Body of pancreas (tissue), 4 donors: ENCODE measurements around the gene PLEKHM2. TPM values are rescaled to one million over a fixed set of nuclear protein-coding genes. Genes with fewer than 3 reads are reported as not detected.

Source experiments
- ATAC-seq: fragments of 150-250 bp; one replicate; pipeline ENCODE4 v1.9.1; 2016
- DNase-seq, 4 donors: peaks; one replicate each; pipeline ENCODE4 v3.0.0-alpha.2; 2019
- H3K27ac ChIP-seq, 4 donors: fragments of 200-600 bp; sonication (generic); 1 replicate in 3 of 4; 2 replicates in 1 of 4; pipeline versions ENCODE4 v1.5.1 to v1.6.1; 2016 to 2019; ENCODE audit warnings: mild to moderate bottlenecking in 1 of 4, mixed read lengths in 1 of 4, moderate library complexity in 1 of 4
- H3K27me3 ChIP-seq, 2 donors: fragments of 200-600 bp; sonication (generic); one replicate each; pipeline ENCODE4 v1.6.0; 2016; ENCODE audit warnings: mild to moderate bottlenecking in 1 of 2
- H3K36me3 ChIP-seq, 2 donors: fragments of 200-600 bp; sonication (generic); replicated peaks in 1 of 2; 2 replicates each; pipeline ENCODE4 v1.5.1; 2016; ENCODE audit warnings: low read depth in 2 of 2; ENCODE audit not compliant: insufficient read depth in 1 of 2
- H3K4me1 ChIP-seq: fragments of 200-600 bp; sonication (generic); one replicate; pipeline ENCODE4 v1.6.0; 2016
- H3K4me3 ChIP-seq, 2 donors: fragments of 200-600 bp; sonication (generic); 1 replicate in 1 of 2; 2 replicates in 1 of 2; pipeline ENCODE4 v1.5.1; 2016 to 2019
- H3K9me3 ChIP-seq, 3 donors: fragments of 200-600 bp; sonication (generic); 1 replicate in 2 of 3; 2 replicates in 1 of 3; pipeline ENCODE4 v1.5.1; 2016
- POLR2A ChIP-seq, 3 donors: fragments of 450-650 bp; IDR thresholded peaks; one replicate each; pipeline ENCODE4 v1.6.1; 2016; ENCODE audit warnings: antibody characterized with exemption in 3 of 3, mild to moderate bottlenecking in 2 of 3
- WGBS, 2 donors: methylation state at CpG; one replicate each; pipeline ENCODE4 v1.1.5; 2017; 5-methylcytosine and 5-hydroxymethylcytosine counted together
- intact Hi-C: fragments of 100-400 bp; cut with DNase I; formaldehyde crosslinking; loops from one replicate; pipeline ENCODE4 v1.15.1; 2023
- total RNA-seq, 2 donors: library from RNA; depleted of rRNA; stranded (reverse); fragments of >200 nt; gene quantifications; one replicate each; pipeline ENCODE4 v1.1.0, GENCODE V29; 2016
- TF ChIP-seq, protein P1 (sequence below), 7 experiments: fragments of 450-650 bp in 4 of 7; fragments of 200-600 bp in 3 of 7; sonication (generic) in 3 of 7; IDR thresholded peaks; one replicate each; pipeline ENCODE4 v1.5.1; 2016 to 2019; ENCODE audit warnings: antibody characterized with exemption in 7 of 7

PLEKHM2 gene
- total RNA-seq, 2 donors from 2014 or later, result 18.1 to 31.6 TPM

DNA sequence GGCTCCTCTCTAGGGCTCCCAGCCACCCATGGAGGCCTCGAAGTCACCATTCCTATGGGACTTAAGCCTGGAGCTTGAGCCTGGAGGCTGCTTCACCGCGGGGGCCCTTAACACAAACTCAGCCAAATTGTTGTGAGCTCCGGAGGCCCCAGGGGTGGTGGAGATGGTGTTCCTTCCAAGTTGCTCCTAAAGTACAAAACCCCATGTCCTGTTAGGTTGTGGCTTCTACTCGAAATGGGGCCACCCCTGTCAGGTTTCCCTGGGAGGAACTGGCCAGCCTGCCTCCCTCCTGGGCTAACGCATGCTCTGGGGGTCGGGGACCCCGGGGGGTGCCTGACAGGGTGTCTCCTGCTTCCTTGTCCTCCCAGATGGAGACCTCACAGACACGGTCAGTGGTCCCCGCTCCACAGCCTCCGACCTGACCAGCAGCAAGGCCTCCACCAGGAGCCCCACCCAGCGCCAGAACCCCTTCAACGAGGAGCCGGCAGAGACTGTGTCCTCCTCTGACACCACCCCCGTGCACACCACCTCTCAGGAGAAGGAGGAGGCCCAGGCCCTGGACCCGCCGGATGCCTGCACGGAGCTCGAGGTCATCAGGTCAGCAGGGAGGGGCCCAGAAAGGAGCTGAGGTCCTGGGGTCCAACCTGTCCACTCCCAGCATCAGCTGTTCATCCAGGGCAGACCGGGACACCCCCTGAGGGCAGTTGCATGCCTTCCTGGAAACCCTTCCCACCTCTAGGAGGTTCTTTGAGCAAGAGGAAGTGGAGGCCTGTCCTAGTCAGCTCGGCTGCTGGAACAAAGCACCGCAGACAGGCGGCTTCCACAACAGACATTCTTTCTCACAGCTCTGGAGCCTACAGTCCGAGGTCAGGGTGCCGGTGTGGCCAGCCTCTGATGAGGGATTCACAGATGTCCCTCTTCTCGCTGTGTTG lies 41.1 kb downstream of the PLEKHM2 start:
- H3K27ac ChIP-seq, result no peak overlapping the region
- 79 to 87% methylated on average over 14 to 26 of the region's 26 CpGs for WGBS, 2 donors
- TF ChIP-seq POLR2A (IDR thresholded peaks at IDR 0.05), result no peak
- TF ChIP-seq, protein P1, sequence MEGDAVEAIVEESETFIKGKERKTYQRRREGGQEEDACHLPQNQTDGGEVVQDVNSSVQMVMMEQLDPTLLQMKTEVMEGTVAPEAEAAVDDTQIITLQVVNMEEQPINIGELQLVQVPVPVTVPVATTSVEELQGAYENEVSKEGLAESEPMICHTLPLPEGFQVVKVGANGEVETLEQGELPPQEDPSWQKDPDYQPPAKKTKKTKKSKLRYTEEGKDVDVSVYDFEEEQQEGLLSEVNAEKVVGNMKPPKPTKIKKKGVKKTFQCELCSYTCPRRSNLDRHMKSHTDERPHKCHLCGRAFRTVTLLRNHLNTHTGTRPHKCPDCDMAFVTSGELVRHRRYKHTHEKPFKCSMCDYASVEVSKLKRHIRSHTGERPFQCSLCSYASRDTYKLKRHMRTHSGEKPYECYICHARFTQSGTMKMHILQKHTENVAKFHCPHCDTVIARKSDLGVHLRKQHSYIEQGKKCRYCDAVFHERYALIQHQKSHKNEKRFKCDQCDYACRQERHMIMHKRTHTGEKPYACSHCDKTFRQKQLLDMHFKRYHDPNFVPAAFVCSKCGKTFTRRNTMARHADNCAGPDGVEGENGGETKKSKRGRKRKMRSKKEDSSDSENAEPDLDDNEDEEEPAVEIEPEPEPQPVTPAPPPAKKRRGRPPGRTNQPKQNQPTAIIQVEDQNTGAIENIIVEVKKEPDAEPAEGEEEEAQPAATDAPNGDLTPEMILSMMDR (IDR thresholded peaks at IDR 0.05), result no peak
- intact Hi-C loops, result no loop called here
- peaks cover 16 to 31% of the 10 kb centered on the region in 2 donors for H3K36me3 ChIP-seq
- DNase-seq (no peak), ATAC-seq (no peak)
- no peaks in the 10 kb centered on the region for H3K4me1 ChIP-seq
- H3K9me3 ChIP-seq, result no peaks in the 10 kb centered on the region
- H3K27me3 ChIP-seq, result no peaks in the 10 kb centered on the region
- no peak overlapping the region for H3K4me3 ChIP-seq

DNA sequence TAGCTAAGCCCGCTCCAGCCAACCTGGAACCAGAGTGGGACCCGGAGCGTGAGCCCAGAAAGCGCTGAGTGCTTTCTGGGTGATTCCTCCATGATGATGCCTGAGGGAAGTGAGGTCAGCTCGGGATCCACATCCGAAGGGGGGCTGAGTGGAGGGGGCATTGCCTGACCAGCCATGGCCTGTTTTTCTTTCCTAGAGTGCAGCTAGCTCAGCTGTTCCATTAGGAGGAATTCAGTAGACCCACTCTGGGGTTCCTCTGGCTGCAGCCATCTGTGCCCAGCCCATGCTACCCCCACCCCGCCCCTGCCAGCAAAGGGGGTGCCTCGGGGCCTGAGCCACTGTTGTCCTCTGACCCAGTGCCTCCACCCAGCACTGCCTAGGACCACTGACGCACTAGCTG lies 42.4 kb downstream of the PLEKHM2 start:
- ATAC-seq (no peak), DNase-seq (no peak)
- Histone ChIP-seq H3K27me3 (no peaks in the 10 kb centered on the region), H3K4me3 (no peak overlapping the region), H3K27ac (no peak overlapping the region), H3K4me1 (no peaks in the 10 kb centered on the region), H3K9me3 (no peaks in the 10 kb centered on the region), H3K36me3 (peaks cover 16 to 32% of the 10 kb centered on the region in 2 donors)
- intact Hi-C loops, result no loop called here
- 92% methylated on average over 9 of the region's 9 CpGs; no CpG with 5 or more reads in 1 of the 2 donors for WGBS, 2 donors
- no peak for TF ChIP-seq POLR2A (IDR thresholded peaks at IDR 0.05)
- TF ChIP-seq, protein P1 (IDR thresholded peaks at IDR 0.05), result no peak

DNA sequence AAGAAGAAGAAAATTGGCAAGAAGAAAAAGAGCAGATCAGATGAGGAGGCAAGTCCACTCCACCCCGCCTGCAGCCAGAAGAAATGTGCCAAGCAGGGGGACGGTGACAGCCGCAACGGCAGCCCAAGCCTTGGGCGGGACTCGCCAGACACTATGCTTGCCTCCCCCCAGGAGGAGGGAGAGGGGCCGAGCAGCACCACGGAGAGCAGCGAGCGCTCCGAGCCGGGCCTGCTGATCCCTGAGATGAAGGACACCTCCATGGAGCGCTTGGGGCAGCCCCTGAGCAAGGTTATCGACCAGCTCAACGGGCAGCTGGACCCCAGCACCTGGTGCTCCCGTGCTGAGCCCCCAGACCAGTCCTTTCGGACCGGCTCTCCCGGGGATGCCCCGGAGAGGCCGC lies 42.9 kb downstream of the PLEKHM2 start:
- H3K9me3 ChIP-seq, result no peaks in the 10 kb centered on the region
- TF ChIP-seq, protein P1 (IDR thresholded peaks at IDR 0.05), result no peak
- TF ChIP-seq POLR2A (IDR thresholded peaks at IDR 0.05), result no peak
- H3K27ac ChIP-seq, result no peak overlapping the region
- no peaks in the 10 kb centered on the region for H3K4me1 ChIP-seq
- intact Hi-C loops, result no loop called here
- H3K36me3 ChIP-seq, result peaks cover 16 to 36% of the 10 kb centered on the region in 2 donors
- DNase-seq, result no peak
- WGBS, 2 donors, result 81 to 84% methylated on average over 7 to 21 of the region's 21 CpGs
- no peak for ATAC-seq
- no peaks in the 10 kb centered on the region for H3K27me3 ChIP-seq
- no peak overlapping the region for H3K4me3 ChIP-seq

DNA sequence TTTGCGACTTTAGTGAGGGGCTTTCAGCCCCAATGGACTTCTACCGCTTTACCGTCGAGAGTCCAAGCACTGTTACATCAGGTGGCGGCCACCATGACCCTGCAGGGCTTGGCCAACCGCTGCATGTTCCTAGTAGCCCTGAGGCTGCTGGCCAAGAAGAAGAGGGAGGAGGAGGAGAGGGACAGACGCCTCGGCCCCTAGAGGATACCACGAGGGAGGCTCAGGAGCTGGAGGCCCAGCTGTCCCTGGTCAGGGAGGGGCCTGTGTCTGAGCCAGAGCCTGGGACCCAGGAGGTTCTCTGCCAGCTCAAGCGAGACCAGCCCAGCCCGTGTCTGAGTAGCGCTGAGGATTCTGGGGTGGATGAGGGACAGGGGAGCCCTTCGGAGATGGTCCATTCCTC lies 43.3 kb downstream of the PLEKHM2 start:
- DNase-seq, result no peak
- Histone ChIP-seq H3K4me1 (no peaks in the 10 kb centered on the region), H3K4me3 (no peak overlapping the region), H3K27me3 (no peaks in the 10 kb centered on the region), H3K36me3 (peaks cover 16 to 39% of the 10 kb centered on the region in 2 donors), H3K27ac (no peak overlapping the region), H3K9me3 (no peaks in the 10 kb centered on the region)
- TF ChIP-seq, protein P1 (IDR thresholded peaks at IDR 0.05), result no peak
- no peak for TF ChIP-seq POLR2A (IDR thresholded peaks at IDR 0.05)
- 86 to 91% methylated on average over 4 to 13 of the region's 13 CpGs for WGBS, 2 donors
- no peak for ATAC-seq
- intact Hi-C loops, result no loop called here
